IPS DF 6.9 (cell line): Measurements from ENCODE around the gene GSC2.
A peak's percentile ranks its signal among the peaks of the same experiment; 100 is the strongest.

ENCODE experiments used
- DNase-seq: peaks from one replicate; pipeline ENCODE4 v3.0.0-alpha.2; 2013; ENCODE audit warnings: low read depth, low spot score
- H3K27ac ChIP-seq: one replicate; pipeline ENCODE4 v1.5.1; 2013; ENCODE audit warnings: low read length, control low read depth
- H3K27me3 ChIP-seq: 2 replicates; pipeline ENCODE4 v1.6.1; 2013; ENCODE audit warnings: mild to moderate bottlenecking, low read length; ENCODE audit not compliant: control insufficient read depth, insufficient read depth
- H3K36me3 ChIP-seq: 2 replicates; pipeline ENCODE4 v1.6.1; 2013; ENCODE audit warnings: low read length; ENCODE audit not compliant: control insufficient read depth, insufficient read depth
- H3K4me1 ChIP-seq: 2 replicates; pipeline ENCODE4 v1.6.1; 2013; ENCODE audit warnings: low read length; ENCODE audit not compliant: control insufficient read depth, insufficient read depth
- H3K4me3 ChIP-seq: 2 replicates; pipeline ENCODE4 v1.5.1; 2013; ENCODE audit warnings: mild to moderate bottlenecking, low read length
- H3K9me3 ChIP-seq: 2 replicates; pipeline ENCODE4 v1.6.1; 2013; ENCODE audit warnings: low read length, inconsistent platforms; ENCODE audit not compliant: control insufficient read depth, insufficient read depth
- WGBS: extraction: QIAGEN DNeasy Blood & Tissue Kit; methylation state at CpG from one replicate; pipeline ENCODE4 v1.1.7; 2013; ENCODE audit warnings: mixed read lengths, missing lambda C conversion rate; ENCODE audit not compliant: insufficient read length, insufficient coverage; 5-methylcytosine and 5-hydroxymethylcytosine counted together

GSC2 gene

DNA sequence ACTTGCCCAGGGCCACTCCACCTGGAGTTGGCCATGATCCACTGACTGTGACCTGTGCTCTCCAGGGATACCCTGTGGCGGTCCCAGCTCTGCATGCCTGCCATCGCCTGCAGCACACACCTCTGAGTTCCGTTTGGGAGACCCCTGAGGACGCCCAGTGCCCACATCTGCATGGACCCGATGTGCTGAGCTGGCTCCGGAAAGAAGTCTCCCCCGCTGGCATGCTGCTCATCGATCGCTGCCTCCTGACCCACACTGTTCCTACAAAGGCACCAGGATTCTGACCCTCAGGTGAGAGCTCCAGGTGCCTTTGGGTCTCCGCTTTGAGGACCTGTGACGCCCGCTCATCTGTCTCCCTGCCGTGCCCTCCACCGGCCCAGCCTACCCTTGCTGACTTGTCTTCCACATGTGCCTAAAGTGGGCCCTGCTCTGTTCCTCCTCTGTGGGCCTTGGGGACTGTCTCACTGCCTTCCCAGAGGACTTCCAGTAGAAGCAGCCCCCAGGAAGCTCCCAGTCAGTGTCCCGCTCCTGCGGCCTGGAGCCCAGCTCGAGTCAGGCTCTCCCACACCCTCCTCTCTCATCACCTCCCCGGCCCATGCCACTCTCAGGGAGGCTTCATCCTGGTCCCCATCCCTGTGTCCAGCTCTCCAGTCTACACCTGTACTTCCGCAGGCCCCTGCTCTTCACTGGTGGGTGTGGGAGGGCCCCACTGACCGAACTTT is 34.3 kb upstream of the GSC2 start:
- Histone ChIP-seq H3K36me3 (0 out of 2 replicates have a peak, but pooled peaks cover 3% of the 10 kb centered on the region), H3K27ac (no peak overlapping the region), H3K27me3 (no peaks in the 10 kb centered on the region), H3K4me3 (no peak overlapping the region), H3K9me3 (no peaks in the 10 kb centered on the region), H3K4me1 (no peaks in the 10 kb centered on the region)
- no peak for DNase-seq
- WGBS: no CpG with 5 or more reads among the region's 20 CpGs

DNA sequence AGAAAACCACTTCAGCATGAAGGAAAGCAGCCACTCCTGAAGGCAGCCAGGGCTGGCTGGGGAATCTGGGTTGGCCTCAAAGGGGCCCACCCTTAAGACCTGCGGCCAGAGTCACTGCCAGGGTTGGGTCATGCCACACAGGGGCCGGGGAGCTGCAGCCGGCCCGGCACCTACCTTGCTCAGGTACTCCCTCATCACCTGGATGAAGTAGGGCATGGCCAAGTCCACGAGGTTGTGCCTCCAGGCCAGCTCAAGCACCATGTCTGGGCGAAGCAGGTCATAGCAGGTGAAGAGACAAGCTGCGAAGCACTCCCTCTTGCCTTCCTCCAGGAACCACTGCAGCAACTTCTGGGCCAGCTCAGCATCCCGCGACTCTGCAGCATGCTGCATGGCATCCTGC is 33.1 kb upstream of the GSC2 start:
- Histone ChIP-seq H3K36me3 (0 out of 2 replicates have a peak, but pooled peaks cover 3% of the 10 kb centered on the region), H3K9me3 (no peaks in the 10 kb centered on the region), H3K4me1 (no peaks in the 10 kb centered on the region), H3K4me3 (no peak overlapping the region), H3K27me3 (no peaks in the 10 kb centered on the region), H3K27ac (no peak overlapping the region)
- DNase-seq: no peak
- WGBS: no CpG with 5 or more reads among the region's 9 CpGs

DNA sequence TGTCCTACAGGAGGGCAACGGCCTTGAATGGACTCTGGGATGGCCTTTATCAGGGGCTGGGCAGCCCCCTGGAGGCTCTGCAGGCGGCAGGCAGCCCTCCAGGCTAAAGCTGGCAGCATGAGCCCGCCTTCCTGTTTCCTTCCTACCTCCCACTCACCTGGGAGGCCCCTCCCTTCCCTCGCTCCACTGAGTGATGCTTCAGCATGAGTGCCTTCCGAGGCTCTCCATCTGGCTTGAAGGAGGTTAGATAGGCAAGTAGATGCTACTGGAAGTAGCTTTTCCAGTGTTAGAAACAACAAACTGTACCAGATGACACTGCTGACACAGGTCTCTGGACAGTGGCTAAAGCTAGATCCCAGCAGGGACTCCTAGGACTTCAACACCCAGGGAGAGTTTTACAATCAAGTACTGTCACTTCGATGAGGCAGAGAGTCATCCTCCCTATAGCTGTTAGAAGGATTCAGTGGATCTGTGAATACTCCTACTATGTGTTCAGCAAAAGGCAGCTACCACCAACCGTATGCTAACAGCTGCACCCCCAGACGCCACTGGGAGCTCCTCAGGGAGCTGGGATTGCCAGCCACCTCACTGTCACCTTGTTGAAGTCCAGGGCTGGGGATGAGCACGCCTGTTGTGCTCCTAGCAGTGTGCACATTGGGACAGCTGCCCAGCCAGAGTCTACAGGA is 32.5 kb upstream of the GSC2 start:
- Histone ChIP-seq H3K27me3 (no peaks in the 10 kb centered on the region), H3K9me3 (no peaks in the 10 kb centered on the region), H3K36me3 (0 out of 2 replicates have a peak, but pooled peaks cover 2% of the 10 kb centered on the region), H3K4me3 (no peak overlapping the region), H3K27ac (no peak overlapping the region), H3K4me1 (no peaks in the 10 kb centered on the region)
- WGBS: no CpG with 5 or more reads among the region's 9 CpGs
- no peak for DNase-seq

DNA sequence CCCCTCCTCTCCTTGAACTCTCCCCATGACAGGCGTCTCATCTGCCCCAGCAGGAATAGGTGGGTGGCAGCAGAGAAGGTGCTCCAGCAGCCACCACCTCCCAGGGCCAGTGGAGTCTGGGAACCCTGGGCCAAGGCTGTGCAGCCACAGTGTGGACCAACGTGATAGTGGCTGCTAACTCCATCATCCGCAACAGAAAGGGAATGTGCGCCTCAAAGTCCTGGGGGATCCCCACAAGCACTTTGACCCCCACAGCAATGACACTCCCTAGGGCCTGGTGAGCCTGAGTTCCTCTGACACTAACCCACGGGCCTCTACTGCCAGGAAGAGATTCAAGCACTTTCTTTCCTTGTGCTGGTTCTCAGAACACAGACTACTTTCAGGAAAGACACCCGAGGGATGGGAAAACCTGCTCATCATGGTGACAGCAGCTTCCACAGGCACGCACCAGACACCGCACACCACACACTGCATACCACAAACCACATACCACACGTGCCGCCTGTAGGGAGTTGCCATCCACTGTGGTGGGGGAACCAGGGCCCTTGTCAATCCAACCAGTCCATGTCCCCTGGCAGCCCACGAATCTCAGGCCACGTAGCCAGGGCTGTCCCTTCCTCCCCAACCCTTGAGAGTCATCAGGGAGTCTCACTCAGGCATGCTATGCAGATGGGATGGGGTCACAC is 31.8 kb upstream of the GSC2 start:
- no peak for DNase-seq
- Histone ChIP-seq H3K4me3 (no peak overlapping the region), H3K36me3 (no peaks in the 10 kb centered on the region; the same call in 1 of the 2 replicates), H3K4me1 (0 out of 2 replicates have a peak, but pooled peaks cover 2% of the 10 kb centered on the region), H3K9me3 (no peaks in the 10 kb centered on the region), H3K27ac (no peak overlapping the region), H3K27me3 (no peaks in the 10 kb centered on the region)
- no CpG with 5 or more reads among the region's 12 CpGs for WGBS

DNA sequence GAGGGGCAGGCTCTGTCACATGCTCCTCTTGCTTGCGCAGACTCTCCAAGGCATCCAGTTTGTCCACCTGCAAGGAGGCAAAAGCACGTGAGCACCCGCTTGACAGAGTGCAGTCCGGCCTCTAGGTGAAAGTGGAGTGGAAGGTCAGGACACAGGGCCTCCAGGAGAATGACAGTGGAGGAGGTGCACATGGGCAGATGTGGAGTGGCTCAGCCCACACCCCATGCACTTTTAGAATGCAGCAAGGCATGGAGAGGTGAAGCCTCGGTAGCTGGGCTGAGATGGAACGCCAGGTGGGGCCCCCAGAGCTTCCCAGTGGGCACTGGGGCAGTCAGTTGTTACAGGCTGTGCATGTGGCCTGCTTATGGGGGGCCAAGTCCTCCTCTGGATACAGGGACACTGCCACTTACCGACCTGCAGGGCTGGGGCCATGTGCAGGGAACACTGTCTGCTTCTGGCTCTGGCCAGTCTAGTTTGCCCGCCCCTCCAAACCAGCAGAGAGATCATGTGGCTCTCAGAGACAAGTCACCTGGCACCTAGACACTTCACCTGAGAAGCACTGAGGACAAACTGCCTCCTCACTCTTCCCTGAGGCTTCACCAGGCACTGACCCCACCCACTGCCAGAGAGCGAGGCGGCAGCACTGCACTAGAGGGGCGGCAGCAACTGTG is 30.8 kb upstream of the GSC2 start:
- Histone ChIP-seq H3K36me3 (peaks cover 3% of the 10 kb centered on the region), H3K4me3 (no peak overlapping the region), H3K27me3 (no peaks in the 10 kb centered on the region), H3K27ac (no peak overlapping the region), H3K9me3 (no peaks in the 10 kb centered on the region), H3K4me1 (peaks cover 4% of the 10 kb centered on the region; the same call in 1 of the 2 replicates)
- no CpG with 5 or more reads among the region's 11 CpGs for WGBS
- no peak for DNase-seq

DNA sequence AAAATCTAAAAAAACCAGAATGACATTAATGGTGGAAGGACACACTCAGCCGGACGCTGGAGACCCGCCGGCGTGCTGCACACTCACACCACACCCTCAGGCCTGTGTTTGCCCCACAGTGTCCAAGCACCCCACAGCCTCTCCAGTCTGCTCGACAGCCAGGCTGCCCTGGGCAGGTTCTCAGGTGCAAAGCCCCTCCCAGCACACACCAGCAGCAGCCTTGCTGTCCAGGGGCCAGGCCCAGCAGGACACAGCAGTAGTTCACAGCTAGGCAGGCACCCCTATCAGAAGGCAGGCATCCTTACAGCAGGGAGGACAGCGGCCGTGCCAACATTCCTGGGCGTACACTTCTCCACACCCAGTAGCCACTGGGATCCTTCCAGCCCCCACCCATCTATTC is 30.1 kb upstream of the GSC2 start:
- DNase-seq: no peak
- H3K4me3 ChIP-seq: no peak overlapping the region
- H3K27ac ChIP-seq: no peak overlapping the region
- no peaks in the 10 kb centered on the region for H3K9me3 ChIP-seq
- H3K27me3 ChIP-seq: no peaks in the 10 kb centered on the region
- H3K36me3 ChIP-seq: peaks cover 10% of the 10 kb centered on the region
- no CpG with 5 or more reads among the region's 9 CpGs for whole genome bisulfite sequencing
- peaks cover 6% of the 10 kb centered on the region; the same call in 1 of the 2 replicates for H3K4me1 ChIP-seq

DNA sequence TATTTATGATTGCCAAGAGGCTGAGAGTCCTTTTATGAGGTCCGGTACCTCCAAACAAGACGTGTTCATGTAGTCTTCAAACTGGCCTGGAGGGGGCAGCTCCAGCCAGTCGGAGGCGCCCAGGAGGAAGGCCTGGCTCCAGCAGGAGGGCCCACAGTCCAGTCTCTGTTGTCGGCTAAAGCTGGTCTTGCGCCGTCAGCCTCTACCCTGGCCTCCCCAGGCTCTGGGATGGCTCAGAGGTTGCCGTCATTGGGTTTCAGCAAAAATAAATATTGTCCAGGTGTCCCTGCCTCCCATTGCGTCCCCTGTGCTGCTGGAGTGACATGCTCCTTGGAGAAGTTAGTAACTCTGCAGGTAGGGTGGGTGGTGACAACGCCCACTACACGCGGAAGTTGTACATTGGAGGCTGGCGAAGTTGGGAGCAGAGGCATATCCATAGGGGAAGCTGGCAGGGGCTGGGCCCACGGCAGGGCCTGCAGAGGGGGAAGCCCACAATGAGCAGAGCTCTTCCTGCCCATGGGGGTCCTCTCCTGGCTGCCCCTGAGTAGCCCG is 29.5 kb upstream of the GSC2 start:
- Histone ChIP-seq H3K27me3 (no peaks in the 10 kb centered on the region), H3K4me3 (peak overlapping the region; percentile 69; the same call in 1 of the 2 replicates), H3K4me1 (peaks cover 7% of the 10 kb centered on the region; the same call in 1 of the 2 replicates), H3K27ac (no peak overlapping the region), H3K9me3 (no peaks in the 10 kb centered on the region), H3K36me3 (peaks cover 11% of the 10 kb centered on the region)
- no CpG with 5 or more reads among the region's 15 CpGs for WGBS
- DNase-seq: peak; percentile 47

DNA sequence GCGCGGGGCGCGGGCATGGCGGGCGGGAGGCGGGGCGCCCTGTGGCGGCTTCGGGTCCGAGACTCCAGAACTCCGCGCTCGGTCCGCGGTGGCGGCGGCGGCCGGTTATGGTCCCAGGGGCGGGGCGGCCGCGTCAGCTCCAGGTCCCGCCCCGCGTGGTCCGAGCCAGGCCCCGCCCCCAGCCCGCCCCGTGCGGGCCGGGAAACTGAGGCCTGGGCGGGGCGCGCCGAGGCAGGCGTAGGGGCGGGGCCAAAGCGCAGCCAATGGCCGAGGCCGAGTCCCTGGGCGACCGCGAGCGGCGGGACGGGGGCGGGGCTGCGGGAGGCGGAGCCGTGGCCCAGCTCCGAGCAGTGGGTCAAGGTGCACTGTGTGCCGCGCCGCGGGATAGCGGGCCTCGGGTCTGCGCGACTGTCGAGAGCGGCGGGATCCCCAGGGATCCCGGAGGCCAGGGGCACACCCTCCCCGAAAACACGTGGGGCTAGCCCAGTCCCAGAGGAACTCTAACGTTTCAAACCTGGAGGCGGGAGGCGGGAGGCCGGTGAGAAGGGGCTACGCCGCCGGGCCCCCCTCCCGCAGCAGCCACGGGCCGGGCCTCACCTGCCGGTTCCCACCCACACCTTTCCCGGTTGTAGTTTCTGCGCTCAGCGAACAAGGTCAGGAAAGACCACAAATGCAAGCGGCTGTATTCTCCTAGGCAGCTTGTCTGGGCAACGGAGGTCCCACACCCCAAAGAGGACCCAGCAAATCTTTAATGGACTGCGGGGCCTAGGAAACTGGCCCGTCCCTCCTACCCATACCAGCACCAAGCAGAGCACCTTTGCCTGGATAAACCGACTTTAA is 28.8 kb upstream of the GSC2 start, which contains the start of gene SLC25A1:
Gene SLC25A1 (minus strand): TSS at position 80 of the 840 bp plus-strand sequence. CDS start 63 bp downstream, at position 17.
- peaks cover 11% of the 10 kb centered on the region for H3K36me3 ChIP-seq
- H3K4me3 ChIP-seq: peak within 1 kb of the TSS; percentile 69
- peak; percentile 58 for DNase-seq
- no CpG with 5 or more reads among the region's 86 CpGs for WGBS
- no peaks in the 10 kb centered on the region for H3K27me3 ChIP-seq
- peaks cover 9% of the 10 kb centered on the region for H3K4me1 ChIP-seq
- no peak within 1 kb of the TSS for H3K27ac ChIP-seq
- no peaks in the 10 kb centered on the region for H3K9me3 ChIP-seq

DNA sequence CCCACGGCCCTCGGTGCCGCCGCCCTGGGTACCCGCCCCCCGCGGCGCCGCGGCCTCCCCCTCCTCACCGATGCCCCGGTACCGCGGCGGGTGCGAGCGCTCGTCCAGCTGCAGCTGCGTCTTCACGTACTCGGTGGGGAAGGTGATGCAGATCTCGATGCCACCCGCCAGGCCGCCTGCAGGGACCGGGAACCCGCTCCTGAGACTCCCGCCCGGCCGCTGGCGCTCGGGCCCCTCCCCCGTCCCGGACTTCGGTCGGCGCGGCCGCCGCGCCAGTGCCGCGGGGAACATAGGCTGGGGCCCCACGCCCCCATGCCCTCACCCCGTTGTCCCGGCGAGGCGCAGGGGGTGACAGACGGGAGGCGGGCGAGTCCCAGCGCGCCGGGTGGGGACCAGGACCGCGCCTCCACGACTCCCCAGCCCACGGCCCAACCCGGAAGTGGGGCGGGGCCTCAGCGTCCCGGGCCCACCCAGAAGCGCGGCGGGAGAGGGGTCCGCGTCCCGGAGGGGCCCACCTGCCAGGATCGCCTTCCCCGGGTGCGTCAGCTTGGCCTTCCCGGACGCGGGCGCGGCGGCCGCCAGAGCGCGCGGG is 28.1 kb upstream of the GSC2 start:
- no peak for DNase-seq
- H3K36me3 ChIP-seq: peaks cover 11% of the 10 kb centered on the region

More for the DNA sequence above, 28.1 kb upstream of the GSC2 start:
- Histone ChIP-seq H3K4me3 (peak overlapping the region; percentile 69), H3K9me3 (no peaks in the 10 kb centered on the region), H3K4me1 (peaks cover 10% of the 10 kb centered on the region), H3K27ac (no peak overlapping the region), H3K27me3 (no peaks in the 10 kb centered on the region)
- no CpG with 5 or more reads among the region's 80 CpGs for WGBS
